SK-N-SH (cell line): ENCODE results near the gene IL11RA. TPM values are rescaled to one million over a fixed set of nuclear protein-coding genes. Genes with fewer than 3 reads are reported as not detected.

Experiments used
- CTCF ChIA-PET: fragments of 300-600, 350-600 bp; formaldehyde crosslinking; extraction: SDS; loops from one replicate; lab custom pipeline; 2021; lab: Yijun Ruan, JAX
- POLR2A ChIA-PET: fragments of 350-600 bp; sonication (Branson Sonifier 250); formaldehyde crosslinking; extraction: SDS; loops from one replicate; lab custom pipeline; 2020; ENCODE audit warnings: antibody characterized with exemption, inconsistent platforms; lab: Yijun Ruan, JAX
- DNase-seq: peaks from one replicate; pipeline ENCODE4 v3.0.0; 2012
- H2AFZ ChIP-seq: fragments of 200-600 bp; sonication (generic); 2 replicates; pipeline ENCODE4 v1.8.1; 2016; ENCODE audit warnings: antibody characterized with exemption, mild to moderate bottlenecking, low read depth
- H3F3A ChIP-seq: fragments of 200-600 bp; sonication (generic); replicated peaks from 2 replicates; pipeline ENCODE3; 2016; ENCODE audit warnings: antibody characterized with exemption, mild to moderate bottlenecking; ENCODE audit not compliant: insufficient read depth
- H3K27ac ChIP-seq, 2 experiments: fragments of 200-500 bp in 1 of 2; fragments of 200-600 bp in 1 of 2; sonication (Bioruptor generic) in 1 of 2; sonication (generic), shearing (Covaris generic) in 1 of 2; 2 replicates each; pipeline versions ENCODE4 v1.5.1 to v1.6.1; 2014 to 2016; ENCODE audit warnings: low read depth in 2 of 2, inconsistent platforms in 1 of 2, low read length in 1 of 2, mild to moderate bottlenecking in 1 of 2, mixed read lengths in 1 of 2
- H3K27me3 ChIP-seq: fragments of 200-600 bp; sonication (generic), shearing (Covaris generic); 2 replicates; pipeline ENCODE4 v1.6.1; 2016; ENCODE audit warnings: mixed run types; ENCODE audit not compliant: insufficient read depth
- H3K36me3 ChIP-seq, 2 experiments: fragments of 200-500 bp in 1 of 2; fragments of 200-600 bp in 1 of 2; sonication (Bioruptor generic) in 1 of 2; sonication (generic) in 1 of 2; replicated peaks in 1 of 2; 2 replicates each; pipeline versions ENCODE3 to v1.5.1; 2014 to 2016; ENCODE audit warnings: low read length in 1 of 2, mild to moderate bottlenecking in 1 of 2; ENCODE audit not compliant: insufficient read depth in 2 of 2, control insufficient read depth in 1 of 2
- H3K4me1 ChIP-seq, 2 experiments: fragments of 200-500 bp in 1 of 2; fragments of 200-600 bp in 1 of 2; sonication (Bioruptor generic) in 1 of 2; sonication (generic), shearing (Covaris generic) in 1 of 2; 2 replicates each; pipeline versions ENCODE4 v1.5.1 to v1.6.1; 2014 to 2016; ENCODE audit warnings: low read depth in 1 of 2, low read length in 1 of 2, mixed run types in 1 of 2; ENCODE audit not compliant: insufficient read depth in 2 of 2, control insufficient read depth in 1 of 2
- H3K4me2 ChIP-seq: fragments of 200-600 bp; sonication (generic), shearing (Covaris generic); 2 replicates; pipeline ENCODE4 v1.6.1; 2017; ENCODE audit warnings: mixed run types
- H3K4me3 ChIP-seq, 2 experiments: fragments of 200-500 bp in 1 of 2; fragments of 200-600 bp in 1 of 2; sonication (Bioruptor generic) in 1 of 2; sonication (generic), shearing (Covaris generic) in 1 of 2; 2 replicates each; pipeline versions ENCODE4 v1.5.1 to v1.8.1; 2014 to 2016; ENCODE audit warnings: low read depth in 2 of 2, inconsistent platforms in 1 of 2, low read length in 1 of 2, mild to moderate bottlenecking in 1 of 2, mixed read lengths in 1 of 2, moderate library complexity in 1 of 2
- H3K79me2 ChIP-seq: fragments of 200-600 bp; sonication (generic); 2 replicates; pipeline ENCODE4 v1.8.1; 2017; ENCODE audit warnings: mild to moderate bottlenecking; ENCODE audit not compliant: insufficient read depth
- H3K9ac ChIP-seq: fragments of 200-600 bp; sonication (generic); 2 replicates; pipeline ENCODE4 v1.6.1; 2017; ENCODE audit warnings: mixed run types
- H3K9me2 ChIP-seq: fragments of 200-600 bp; sonication (generic); 2 replicates; pipeline ENCODE4 v1.6.1; 2017; ENCODE audit warnings: mixed run types
- H3K9me3 ChIP-seq: fragments of 200-600 bp; sonication (generic); 2 replicates; pipeline ENCODE4 v1.6.1; 2017; ENCODE audit warnings: mixed run types, mild to moderate bottlenecking, moderate library complexity
- H4K20me1 ChIP-seq: fragments of 200-600 bp; sonication (generic); 2 replicates; pipeline ENCODE4 v1.6.1; 2017; ENCODE audit warnings: mild to moderate bottlenecking, mixed run types; ENCODE audit not compliant: insufficient read depth
- CHD2 ChIP-seq: fragments of 150-350 bp; IDR thresholded peaks from 2 replicates; pipeline ENCODE4 v1.6.1; 2018; ENCODE audit warnings: low read length; ENCODE audit not compliant: partially characterized antibody
- EZH2phosphoT487 ChIP-seq: fragments of 200-600 bp; sonication (generic); IDR thresholded peaks from 2 replicates; pipeline ENCODE4 v1.6.1; 2017; ENCODE audit warnings: low read depth, mixed run types, mild to moderate bottlenecking, antibody characterized with exemption, moderate library complexity, borderline replicate concordance
- FOXM1 ChIP-seq: IDR thresholded peaks from 2 replicates; pipeline ENCODE4 v1.4.0; 2012; ENCODE audit warnings: low read depth, mild to moderate bottlenecking
- GABPA ChIP-seq: IDR thresholded peaks from 2 replicates; pipeline ENCODE4 v1.4.0; 2012; ENCODE audit warnings: low read depth, mild to moderate bottlenecking
- GATA2 ChIP-seq: sonication (generic); formaldehyde crosslinking; IDR thresholded peaks from 2 replicates; pipeline ENCODE4 v1.5.0; 2020; ENCODE audit warnings: mild to moderate bottlenecking, missing genetic modification reagents
- IRF3 ChIP-seq: fragments of 150-350 bp; IDR thresholded peaks from 2 replicates; pipeline ENCODE4 v1.6.1; 2016; ENCODE audit warnings: mild to moderate bottlenecking, low read depth, low read length
- MEF2A ChIP-seq: IDR thresholded peaks from 2 replicates; pipeline ENCODE4 v1.4.0; 2012; ENCODE audit warnings: low read depth, borderline replicate concordance
- NRF1 ChIP-seq: IDR thresholded peaks from 2 replicates; pipeline ENCODE4 v1.6.1; 2012; ENCODE audit warnings: low read depth, mild to moderate bottlenecking, low read length
- RFX5 ChIP-seq: IDR thresholded peaks from 2 replicates; pipeline ENCODE4 v1.6.1; 2012; ENCODE audit warnings: mild to moderate bottlenecking, improper control_type of control experiment, low read length
- SMC3 ChIP-seq: IDR thresholded peaks from 2 replicates; pipeline ENCODE4 v1.6.1; 2012; ENCODE audit warnings: low read depth, low read length, improper control_type of control experiment
- TAF1 ChIP-seq: IDR thresholded peaks from 2 replicates; pipeline ENCODE4 v1.6.1; 2012; ENCODE audit warnings: low read depth, mild to moderate bottlenecking, low read length, moderate library complexity, borderline replicate concordance
- TCF12 ChIP-seq: IDR thresholded peaks from 2 replicates; pipeline ENCODE4 v1.4.0; 2012
- TEAD4 ChIP-seq: IDR thresholded peaks from 2 replicates; pipeline ENCODE4 v1.4.0; 2012; ENCODE audit warnings: mild to moderate bottlenecking, borderline replicate concordance; ENCODE audit not compliant: insufficient read depth
- USF1 ChIP-seq: IDR thresholded peaks from 2 replicates; pipeline ENCODE4 v1.4.0; 2012; ENCODE audit warnings: low read depth, borderline replicate concordance
- YY1 ChIP-seq: IDR thresholded peaks from 2 replicates; pipeline ENCODE4 v1.4.0; 2012; ENCODE audit warnings: low read depth, mild to moderate bottlenecking
- WGBS: methylation state at CpG from one replicate; pipeline ENCODE4 v1.1.6; 2017; ENCODE audit warnings: low lambda C conversion rate; 5-methylcytosine and 5-hydroxymethylcytosine counted together
- polyA plus RNA-seq, 3 experiments: library from polyadenylated mRNA; depleted of rRNA; stranded (reverse); fragments of >200 nt; gene quantifications; 2 replicates each; pipeline ENCODE4 v1.2.3, GENCODE V29; 2012
- TF ChIP-seq, protein P1 (sequence below): IDR thresholded peaks from 2 replicates; pipeline ENCODE4 v1.6.1; 2012; ENCODE audit warnings: mild to moderate bottlenecking, low read depth, low read length, moderate library complexity
- TF ChIP-seq, protein P2 (sequence below): fragments of 200-600 bp; sonication (generic); IDR thresholded peaks from 2 replicates; pipeline ENCODE4 v1.6.1; 2017; ENCODE audit warnings: antibody characterized with exemption, mild to moderate bottlenecking, moderate library complexity
- TF ChIP-seq, protein P3 (sequence below): IDR thresholded peaks from 2 replicates; pipeline ENCODE4 v1.4.0; 2012; ENCODE audit warnings: low read depth, borderline replicate concordance

IL11RA gene
- polyA plus RNA-seq, 1 of the 3 experiments (the other 2 are of a cell fraction), result 16.5 TPM

GRCh38 chr9:34646211-34647083 is 5.5 kb upstream of the IL11RA start, which contains the start of gene GALT (continued):
- TF ChIP-seq, protein P1, sequence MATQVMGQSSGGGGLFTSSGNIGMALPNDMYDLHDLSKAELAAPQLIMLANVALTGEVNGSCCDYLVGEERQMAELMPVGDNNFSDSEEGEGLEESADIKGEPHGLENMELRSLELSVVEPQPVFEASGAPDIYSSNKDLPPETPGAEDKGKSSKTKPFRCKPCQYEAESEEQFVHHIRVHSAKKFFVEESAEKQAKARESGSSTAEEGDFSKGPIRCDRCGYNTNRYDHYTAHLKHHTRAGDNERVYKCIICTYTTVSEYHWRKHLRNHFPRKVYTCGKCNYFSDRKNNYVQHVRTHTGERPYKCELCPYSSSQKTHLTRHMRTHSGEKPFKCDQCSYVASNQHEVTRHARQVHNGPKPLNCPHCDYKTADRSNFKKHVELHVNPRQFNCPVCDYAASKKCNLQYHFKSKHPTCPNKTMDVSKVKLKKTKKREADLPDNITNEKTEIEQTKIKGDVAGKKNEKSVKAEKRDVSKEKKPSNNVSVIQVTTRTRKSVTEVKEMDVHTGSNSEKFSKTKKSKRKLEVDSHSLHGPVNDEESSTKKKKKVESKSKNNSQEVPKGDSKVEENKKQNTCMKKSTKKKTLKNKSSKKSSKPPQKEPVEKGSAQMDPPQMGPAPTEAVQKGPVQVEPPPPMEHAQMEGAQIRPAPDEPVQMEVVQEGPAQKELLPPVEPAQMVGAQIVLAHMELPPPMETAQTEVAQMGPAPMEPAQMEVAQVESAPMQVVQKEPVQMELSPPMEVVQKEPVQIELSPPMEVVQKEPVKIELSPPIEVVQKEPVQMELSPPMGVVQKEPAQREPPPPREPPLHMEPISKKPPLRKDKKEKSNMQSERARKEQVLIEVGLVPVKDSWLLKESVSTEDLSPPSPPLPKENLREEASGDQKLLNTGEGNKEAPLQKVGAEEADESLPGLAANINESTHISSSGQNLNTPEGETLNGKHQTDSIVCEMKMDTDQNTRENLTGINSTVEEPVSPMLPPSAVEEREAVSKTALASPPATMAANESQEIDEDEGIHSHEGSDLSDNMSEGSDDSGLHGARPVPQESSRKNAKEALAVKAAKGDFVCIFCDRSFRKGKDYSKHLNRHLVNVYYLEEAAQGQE, result no peak
- TF ChIP-seq EZH2phosphoT487 (no peak), TEAD4 (no peak), CHD2 (no peak), RFX5 (no peak)
- TF ChIP-seq, protein P2, sequence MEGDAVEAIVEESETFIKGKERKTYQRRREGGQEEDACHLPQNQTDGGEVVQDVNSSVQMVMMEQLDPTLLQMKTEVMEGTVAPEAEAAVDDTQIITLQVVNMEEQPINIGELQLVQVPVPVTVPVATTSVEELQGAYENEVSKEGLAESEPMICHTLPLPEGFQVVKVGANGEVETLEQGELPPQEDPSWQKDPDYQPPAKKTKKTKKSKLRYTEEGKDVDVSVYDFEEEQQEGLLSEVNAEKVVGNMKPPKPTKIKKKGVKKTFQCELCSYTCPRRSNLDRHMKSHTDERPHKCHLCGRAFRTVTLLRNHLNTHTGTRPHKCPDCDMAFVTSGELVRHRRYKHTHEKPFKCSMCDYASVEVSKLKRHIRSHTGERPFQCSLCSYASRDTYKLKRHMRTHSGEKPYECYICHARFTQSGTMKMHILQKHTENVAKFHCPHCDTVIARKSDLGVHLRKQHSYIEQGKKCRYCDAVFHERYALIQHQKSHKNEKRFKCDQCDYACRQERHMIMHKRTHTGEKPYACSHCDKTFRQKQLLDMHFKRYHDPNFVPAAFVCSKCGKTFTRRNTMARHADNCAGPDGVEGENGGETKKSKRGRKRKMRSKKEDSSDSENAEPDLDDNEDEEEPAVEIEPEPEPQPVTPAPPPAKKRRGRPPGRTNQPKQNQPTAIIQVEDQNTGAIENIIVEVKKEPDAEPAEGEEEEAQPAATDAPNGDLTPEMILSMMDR, result peak; percentile 55
- TF ChIP-seq, protein P3, sequence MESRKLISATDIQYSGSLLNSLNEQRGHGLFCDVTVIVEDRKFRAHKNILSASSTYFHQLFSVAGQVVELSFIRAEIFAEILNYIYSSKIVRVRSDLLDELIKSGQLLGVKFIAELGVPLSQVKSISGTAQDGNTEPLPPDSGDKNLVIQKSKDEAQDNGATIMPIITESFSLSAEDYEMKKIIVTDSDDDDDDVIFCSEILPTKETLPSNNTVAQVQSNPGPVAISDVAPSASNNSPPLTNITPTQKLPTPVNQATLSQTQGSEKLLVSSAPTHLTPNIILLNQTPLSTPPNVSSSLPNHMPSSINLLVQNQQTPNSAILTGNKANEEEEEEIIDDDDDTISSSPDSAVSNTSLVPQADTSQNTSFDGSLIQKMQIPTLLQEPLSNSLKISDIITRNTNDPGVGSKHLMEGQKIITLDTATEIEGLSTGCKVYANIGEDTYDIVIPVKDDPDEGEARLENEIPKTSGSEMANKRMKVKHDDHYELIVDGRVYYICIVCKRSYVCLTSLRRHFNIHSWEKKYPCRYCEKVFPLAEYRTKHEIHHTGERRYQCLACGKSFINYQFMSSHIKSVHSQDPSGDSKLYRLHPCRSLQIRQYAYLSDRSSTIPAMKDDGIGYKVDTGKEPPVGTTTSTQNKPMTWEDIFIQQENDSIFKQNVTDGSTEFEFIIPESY, result no peak

DNA sequence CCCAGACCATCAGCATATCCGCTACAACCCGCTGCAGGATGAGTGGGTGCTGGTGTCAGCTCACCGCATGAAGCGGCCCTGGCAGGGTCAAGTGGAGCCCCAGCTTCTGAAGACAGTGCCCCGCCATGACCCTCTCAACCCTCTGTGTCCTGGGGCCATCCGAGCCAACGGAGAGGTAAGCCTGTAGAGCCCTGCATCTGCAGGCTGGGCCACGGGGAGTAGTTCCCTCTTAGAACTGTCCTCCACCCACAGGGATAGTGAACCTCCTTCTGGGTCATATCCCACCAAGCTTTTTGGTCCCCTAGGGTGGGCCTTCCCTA is 4.9 kb upstream of the IL11RA start:
- CTCF ChIA-PET, result interaction anchor here (0.9 to 14.1 kb wide), 15 partner anchors 8 to 243 kb away, joined by 3 to 152 read pairs (median 5); partner anchors contain the start of genes ARID3C, CCL27 and SIGMAR1
- Histone ChIP-seq H2AFZ (peak overlapping the region; percentile 96), H3K4me2 (peak overlapping the region; percentile 96), H3K4me3 (peak overlapping the region; percentile 77 to 84), H4K20me1 (no peaks in the 10 kb centered on the region), H3K27ac (peak overlapping the region; percentile 66 to 95), H3K9ac (peak overlapping the region; percentile 82), H3K79me2 (peaks cover 14% of the 10 kb centered on the region; the same call in 1 of the 2 replicates), H3K36me3 (peaks cover 13 to 19% of the 10 kb centered on the region in 2 experiments), H3K27me3 (no peaks in the 10 kb centered on the region), H3F3A (peaks cover 9% of the 10 kb centered on the region), H3K4me1 (peaks cover 3 to 53% of the 10 kb centered on the region in 2 experiments; a peak in 2 of 4 replicates), H3K9me3 (no peaks in the 10 kb centered on the region), H3K9me2 (no peaks in the 10 kb centered on the region)
- TF ChIP-seq IRF3 (no peak), TCF12 (no peak), GATA2 (CRISPR knock-in tag) (no peak), GABPA (no peak), USF1 (no peak), SMC3 (no peak), FOXM1 (no peak), NRF1 (no peak), MEF2A (no peak), YY1 (no peak), TAF1 (no peak)
- no CpG with 5 or more reads among the region's 8 CpGs for WGBS
- POLR2A ChIA-PET, result interaction anchor here (0.6 to 1.9 kb wide), 6 partner anchors 9 to 347 kb away, joined by 3 to 22 read pairs (median 3); partner anchors contain the start of gene SIGMAR1
- no peak for DNase-seq
